T-helper 2 cell (primary cell): Measurements from ENCODE around the gene GPR26.

Source experiments
- DNase-seq, 5 experiments: peaks; one replicate each; pipeline versions ENCODE4 v3.0.0 to v3.0.0-alpha.2; 2012 to 2022

GPR26 gene

DNA sequence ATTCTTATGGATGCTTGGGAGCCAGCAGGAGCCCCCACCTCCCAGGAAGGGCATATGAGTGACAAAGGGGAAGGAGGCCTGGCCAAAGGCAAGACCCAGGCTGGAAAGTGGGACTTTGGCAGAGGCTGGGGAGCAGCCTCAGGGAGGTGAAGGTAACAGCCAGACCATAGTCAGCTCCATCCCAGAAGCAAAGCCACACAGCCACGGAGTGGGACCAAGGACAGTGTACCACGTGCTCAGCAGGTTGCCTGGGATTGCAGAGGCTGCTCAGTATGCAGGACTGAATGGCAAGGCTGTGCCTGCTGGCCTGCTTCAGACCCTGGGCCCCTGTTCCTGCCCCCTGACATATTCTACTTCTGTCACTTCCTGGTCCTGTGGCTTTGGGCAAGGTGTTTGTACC, 17.6 kb upstream of the GPR26 start:
- no peak for DNase-seq

DNA sequence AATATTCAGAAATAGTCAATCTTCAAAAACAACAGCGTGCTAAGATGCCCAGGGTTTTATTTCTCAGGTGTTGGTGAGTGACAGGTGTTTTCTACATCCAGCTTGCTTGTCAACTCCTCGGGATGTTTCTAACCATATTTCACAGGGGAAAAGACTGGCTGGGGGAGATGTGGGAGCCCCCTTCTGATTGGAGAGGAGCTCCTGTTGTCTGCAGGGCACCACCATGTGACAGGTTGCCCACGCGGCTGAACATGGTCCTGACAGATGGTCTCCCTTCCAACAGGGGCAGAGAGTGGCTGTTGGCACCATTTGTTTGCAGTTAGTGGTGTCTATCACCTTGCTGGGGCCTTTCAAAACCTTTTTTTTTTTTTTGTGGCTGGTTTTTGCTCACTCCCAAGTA, 16.5 kb upstream of the GPR26 start:
- no peak for DNase-seq

DNA sequence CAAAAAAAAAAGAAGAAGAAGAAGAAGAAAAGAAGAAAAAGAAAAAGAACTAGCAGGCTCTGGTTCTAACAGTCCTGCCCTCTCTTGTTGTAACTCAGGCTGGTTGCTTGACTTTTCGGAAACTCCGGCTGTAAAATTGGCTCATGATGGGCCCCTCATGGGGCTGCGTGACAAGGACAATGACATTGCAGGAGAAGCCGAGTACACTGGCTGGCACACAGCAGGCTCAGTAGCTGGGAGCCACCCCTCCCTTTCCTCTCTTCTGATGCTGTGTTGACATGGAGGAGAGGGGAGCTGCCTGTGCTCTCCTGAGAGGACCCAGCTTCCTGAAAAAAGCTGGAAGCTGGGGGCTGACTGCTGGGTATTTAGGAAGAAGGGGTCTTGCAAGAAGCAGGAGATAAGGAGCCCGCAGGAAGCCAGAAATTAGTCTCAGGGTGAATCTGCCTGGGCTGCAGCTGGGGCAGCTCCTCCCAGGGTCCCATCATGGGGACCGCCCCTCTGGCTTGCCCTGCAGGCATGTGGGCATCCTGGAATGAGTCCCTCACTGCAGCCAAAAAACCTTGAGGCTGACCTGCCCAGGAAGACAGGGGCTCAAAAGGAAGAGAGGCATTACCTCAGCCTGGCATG, 14.6 kb upstream of the GPR26 start:
- no peak for DNase-seq

DNA sequence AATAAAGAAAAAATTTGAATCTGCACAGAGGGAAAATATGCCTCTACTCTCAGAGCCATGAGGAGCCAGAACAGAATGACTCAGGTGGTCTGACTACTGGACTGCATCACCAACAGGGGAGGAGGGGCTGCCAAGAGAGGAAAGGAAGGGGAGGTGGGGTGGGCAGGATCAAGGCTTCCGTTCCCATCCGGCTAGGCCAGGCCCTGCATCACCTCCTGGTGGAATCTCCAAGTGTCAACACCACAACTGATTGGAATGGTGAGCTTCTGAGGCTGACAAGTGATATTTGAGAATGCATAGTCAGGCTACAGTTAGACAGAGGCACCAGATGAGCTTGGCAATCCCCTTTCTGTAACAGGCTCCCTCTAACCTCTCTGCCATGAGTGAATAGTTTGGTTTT, 10.4 kb upstream of the GPR26 start:
- no peak for DNase-seq

DNA sequence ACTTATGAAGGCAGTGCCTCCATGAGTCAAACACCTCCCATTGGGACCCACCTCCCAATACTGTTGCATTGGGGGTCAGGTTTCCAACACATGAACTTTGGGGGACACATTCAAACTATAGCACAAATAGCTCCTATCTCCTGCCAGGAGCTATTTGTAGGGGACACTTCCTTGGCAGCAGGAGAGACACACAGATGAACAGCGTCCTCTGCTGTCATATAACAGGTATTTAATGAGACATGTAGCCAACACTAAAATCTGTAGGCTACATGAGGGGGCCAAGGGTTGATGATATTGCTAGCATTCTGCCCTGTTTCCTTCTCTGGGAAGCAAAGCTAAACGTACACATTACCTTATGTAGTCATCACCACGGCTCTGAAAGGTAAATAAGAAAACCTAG, 2.6 kb upstream of the GPR26 start:
- DNase-seq, result no peak

DNA sequence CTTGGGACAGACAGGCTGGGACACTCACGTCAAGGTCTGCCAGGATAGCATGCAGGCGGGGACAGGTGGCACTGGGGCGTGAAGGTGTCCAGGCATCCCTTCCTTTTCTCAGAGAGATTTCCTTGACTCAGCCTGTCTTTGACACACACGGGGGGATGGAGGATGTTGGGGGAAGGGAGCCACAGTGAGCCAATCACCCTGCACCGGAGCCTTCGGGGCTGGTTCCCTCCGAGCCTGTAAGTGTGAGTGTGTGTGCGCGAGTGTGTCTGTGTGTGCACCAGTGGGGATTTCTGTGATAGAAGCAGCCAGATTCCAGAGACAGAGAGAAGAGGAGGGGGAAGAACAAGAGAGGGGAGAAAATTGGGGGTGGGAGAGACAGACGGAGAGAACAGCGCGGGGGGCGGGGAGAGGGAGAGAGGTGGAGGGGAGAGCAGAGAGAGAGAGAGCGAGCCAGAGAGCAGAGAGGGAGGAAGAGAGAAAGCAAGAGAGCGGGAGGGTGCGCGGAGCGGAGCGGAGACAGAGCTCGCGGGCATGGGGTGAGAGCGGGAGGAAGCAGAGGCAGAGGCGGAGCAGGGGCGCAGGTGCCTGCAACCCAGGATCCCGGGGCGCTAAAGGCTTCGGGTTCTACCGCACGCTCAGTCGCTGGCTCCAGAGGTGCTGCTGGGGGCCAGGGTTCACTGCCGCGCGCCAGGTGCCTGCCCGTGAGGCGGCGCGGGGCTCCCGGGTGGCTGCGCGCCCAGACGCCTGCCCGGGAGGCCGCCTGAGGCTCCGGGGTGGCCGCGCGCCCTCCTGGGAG, 466 bp upstream of the GPR26 start:
- no peak for DNase-seq

DNA sequence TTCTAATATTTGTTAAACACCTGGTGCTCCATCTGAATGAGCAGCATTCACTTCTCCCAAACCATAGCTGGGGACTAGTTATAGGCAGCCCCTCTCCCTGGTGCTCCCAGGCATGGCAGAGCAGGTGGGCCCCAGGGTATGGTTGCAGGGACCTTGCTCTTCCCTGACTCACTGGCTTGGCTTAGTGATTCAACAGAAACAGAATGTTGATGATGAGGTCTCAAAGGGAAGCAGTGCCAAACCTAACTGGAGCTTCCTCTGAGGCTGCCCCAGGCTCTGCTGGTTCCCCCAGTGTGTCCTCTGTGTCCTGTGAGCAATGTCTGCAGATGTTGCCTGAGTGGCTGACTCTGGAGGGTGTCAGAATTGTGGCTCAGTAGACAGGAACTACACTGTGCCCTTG, 3.7 kb downstream of the GPR26 start:
- DNase-seq, result no peak

DNA sequence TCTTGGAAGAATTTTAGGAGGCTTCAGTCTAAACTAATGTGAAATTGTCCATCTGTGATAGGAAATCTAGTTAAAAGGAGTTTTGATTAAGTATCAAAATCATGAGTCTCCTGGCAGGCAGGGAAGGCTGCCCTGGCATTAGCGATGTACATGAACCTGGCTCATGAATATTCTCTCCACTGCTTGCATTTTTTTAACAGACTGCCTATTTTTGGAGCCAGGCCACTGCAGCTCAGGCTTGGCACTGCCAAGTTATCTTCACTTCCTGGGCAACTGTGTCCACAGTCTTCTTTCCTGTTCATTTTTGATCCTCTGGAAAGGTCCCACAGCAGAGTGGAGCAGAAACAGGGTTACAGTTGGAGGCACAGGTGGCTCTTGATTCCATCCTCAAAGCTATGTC, 7.0 kb downstream of the GPR26 start:
- no peak for DNase-seq

DNA sequence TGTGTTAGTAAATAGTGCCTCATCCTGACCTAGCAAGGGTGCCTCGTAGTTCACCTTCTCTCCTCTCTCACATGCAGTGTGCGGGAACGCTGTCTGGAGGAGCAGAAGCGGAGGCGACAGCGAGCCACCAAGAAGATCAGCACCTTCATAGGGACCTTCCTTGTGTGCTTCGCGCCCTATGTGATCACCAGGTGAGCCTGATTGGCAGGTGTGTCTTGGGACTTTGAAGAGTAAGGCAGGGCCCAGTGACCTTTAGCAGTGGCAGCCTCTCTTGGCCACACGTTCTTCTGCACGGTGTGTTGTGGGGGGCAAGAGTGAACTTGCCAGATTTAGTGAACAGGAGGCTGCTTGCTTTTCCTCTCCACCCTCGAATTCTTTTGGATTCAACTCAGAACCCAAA, 8.6 kb downstream of the GPR26 start:
- no peak for DNase-seq

DNA sequence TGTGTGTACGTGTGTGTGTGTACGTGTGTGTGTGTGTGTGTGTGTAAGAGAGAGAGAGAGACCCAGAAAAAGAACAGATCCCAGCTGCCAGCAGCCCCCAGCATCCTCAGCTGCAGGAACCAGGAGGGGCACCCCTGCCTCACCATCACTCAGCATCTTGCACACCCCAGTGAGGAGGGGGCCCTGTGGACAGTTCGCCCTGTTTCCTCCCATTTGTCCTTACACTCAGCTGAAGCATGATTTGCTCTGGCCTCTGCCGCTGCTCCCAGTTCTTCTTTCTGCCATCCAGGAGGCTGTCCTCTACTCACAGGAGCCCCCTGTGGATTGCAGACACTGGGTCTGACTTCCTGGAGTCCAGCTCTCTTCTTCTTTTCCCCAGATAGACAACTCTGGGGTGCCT, 9.7 kb downstream of the GPR26 start:
- no peak for DNase-seq

DNA sequence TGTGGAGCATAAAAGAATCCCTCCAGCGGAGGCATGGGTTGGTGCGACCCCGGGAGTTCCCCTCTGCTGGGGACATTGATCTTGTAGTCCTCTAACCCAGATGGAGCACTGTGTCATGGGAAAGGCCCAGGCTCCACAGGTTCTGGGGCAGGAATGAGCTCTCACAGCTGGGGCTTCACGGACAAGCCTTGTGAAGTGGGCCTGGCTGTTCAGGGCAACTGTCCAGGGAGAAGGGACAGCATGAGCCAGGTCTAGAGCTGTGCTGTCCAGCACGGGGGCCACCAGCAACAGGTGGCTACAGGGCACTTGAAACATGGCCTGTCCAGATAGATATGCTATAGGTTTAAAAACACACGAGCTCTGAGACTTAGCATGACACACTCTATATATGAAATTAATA, 11.4 kb downstream of the GPR26 start:
- DNase-seq, result no peak

DNA sequence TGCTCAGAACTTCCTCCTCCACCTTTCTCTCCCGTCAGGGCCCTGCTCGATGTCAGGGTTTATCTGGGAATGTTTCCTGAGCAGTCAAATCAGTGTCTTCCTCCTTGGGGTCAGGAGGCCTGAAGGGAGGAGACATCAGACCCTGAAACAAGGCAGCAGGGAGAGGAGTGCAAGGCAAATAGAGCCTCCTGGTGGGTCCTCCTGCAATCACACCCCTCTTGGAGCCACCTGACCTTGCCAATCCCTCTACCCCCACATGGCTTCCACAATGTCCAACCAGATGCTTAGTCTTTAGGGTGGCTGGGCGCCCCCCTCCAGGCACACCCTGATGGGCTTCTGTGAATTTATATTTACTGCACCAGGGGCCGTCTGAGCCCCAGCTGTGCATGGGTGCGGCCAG, 12.2 kb downstream of the GPR26 start:
- DNase-seq, result no peak

DNA sequence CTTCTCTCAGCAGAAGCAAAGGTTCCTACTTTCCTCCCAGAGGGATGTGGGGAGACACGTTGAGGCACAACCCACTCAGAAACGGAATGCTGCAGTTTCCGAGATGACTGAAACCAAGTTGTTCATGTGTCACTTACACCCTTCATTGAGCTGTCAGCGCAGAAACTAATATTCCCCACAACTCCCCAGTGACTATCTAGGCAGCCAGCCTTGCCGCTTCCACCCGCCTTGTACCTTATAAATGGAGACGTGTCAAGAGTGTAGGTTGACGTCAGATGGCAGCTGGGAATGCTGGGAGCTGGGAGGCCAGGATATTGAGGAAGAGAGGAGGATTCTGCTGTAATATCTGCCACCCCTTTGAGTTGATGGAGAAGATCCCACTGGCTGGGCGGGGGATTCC, 15.1 kb downstream of the GPR26 start:
- DNase-seq, result no peak

DNA sequence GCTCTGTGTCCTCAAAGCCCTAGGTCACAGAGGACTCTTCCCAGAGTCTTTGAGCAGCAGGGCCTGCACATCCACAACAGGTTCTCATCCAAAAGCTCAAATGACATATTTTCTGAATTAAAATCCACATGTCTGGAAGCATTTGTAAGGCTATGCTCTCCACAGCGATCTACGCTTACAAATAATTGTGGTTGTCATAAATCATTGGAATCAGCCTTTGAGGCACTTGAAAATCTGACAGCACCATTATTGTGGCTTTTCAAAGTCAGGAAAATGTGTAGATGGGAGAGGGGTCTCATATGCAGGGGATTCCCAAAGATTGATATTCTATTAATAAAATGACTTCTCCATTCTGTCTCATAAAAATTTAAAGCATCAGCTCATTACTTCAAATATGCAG, 16.3 kb downstream of the GPR26 start:
- DNase-seq, result no peak

DNA sequence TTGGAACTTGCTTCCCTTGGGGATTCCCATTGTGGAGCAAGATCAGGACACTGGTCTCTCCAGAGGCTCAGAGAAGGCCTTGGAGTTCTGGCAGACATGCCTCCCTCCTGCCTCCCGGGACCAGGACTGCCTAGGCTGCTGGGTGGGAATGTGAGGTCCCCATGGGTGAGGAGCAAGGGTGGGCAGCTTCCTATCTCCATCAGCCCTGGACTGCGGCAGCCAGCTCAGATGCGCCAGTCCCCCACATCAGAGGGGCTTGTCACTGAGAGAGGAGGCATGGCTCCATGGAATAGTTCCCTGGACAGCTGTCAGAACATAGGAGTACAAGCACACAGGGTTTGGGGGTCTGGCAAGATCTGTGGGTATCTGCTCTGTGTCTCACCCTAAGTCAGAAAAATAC, 17.3 kb downstream of the GPR26 start:
- no peak for DNase-seq

DNA sequence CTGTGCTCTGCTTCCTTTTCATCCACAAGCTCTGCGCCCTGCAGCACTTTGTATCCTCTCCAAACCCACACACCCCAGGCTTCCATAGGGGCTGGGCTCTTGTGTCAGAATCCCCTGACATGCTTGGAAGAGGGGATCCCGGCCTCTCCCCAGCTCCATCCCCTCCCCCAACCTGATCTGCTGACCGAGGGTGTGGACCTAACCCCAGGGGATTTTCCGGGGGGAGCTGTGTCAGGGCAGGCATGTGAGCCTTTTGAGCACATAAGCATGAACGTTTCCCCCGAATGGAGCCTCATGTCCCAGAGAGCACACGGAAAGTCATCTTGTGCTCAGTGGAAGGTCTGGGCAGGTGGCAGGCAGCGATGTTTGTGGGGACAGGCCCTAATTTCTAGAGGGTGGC, 17.7 kb downstream of the GPR26 start:
- DNase-seq, result no peak

DNA sequence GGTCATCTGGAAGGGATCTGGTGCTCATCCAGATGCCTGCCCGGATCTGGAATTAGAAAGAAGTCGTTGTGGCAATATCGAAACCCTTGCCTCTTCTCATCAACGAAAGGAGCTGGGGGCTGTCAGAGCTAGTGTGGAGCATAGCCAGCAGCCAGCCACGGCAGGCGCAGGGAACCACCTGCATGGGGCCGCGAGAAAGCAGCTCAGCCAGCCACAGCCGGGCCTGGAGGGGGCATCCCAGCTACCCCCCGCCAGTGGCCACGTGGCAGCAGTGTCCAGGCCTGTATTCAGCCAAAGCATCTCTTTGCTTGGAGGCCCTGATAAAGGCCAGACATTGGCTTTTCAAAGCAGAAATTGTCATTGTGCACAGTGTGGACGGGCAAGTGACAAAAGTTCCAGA, 19.1 kb downstream of the GPR26 start:
- DNase-seq, result no peak

DNA sequence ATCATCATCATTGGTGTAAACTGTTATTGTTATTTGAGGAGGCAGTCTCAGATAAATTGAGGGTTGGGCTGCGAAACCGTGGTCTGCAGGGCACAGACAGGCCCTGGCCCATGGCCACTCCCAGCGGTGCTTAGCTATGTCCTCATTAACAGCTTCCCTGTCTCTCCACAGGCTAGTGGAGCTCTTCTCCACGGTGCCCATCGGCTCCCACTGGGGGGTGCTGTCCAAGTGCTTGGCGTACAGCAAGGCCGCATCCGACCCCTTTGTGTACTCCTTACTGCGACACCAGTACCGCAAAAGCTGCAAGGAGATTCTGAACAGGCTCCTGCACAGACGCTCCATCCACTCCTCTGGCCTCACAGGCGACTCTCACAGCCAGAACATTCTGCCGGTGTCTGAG, 21.6 kb downstream of the GPR26 start:
- no peak for DNase-seq

DNA sequence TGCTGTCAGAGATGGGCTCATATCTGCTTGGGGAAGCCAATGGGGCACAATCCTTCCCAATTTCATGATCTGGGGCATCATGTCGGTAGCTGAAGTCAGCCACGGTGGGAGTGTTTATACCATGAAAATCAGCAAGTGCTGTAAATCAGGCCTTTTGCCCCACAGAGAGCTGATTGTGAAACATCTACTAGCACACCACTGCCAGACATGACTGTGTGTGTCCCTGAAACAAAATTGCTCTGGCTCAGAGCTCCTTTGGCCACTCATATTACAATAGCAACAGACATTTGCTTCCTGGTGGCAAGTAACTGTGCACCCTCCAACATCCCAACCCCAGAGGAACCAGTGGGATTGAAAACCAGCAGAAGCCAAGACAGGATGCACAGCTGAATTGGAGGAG, 23.7 kb downstream of the GPR26 start:
- no peak for DNase-seq

DNA sequence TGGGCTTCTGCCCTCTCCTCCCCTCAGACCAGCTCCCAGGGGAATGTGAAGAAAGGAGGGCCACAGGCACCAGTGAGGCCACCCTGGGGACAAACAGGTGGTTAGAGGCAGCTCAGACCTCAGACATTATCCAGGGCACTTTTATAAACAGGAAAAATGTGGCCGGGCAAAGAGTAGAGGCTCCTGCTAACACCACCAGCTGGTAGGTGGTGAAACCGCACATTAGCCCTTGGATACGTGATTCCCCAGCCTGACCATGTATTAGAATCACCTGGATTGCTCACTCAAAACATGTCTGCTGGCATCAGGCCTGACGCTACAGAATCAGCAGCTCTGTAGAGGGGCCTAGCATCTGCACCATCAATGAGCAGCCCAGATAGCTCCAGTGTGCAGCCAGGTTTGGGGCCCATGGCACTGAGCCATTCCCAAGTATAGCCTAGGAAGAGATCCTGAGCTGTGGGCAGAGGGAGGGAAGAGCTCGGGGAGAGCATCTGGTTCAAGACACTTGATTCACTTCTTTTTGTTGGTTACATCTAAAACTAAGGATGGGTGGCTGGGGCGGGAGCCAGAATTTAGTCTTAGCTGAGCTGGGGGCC, 37.1 kb downstream of the GPR26 start:
- DNase-seq, result no peak

DNA sequence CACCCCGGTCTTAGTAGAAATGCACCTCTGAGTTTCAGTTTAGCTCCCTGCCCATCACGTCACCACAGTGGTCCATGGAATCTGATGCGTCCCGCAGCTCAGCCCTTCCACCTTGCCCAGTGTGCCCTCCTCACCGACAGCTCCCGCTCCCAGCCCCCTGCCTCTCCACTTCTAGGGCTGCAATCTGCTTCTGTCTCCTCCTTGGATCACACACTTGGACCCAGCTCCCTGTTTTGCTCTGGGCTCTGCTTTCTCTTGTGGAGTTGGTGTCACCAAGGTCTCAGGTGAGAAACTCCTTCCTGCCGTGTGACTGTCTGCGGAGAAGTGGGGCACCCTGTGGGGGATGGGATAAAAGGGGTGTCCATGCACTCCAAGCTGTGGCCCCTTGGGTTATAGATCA, 37.9 kb downstream of the GPR26 start:
- DNase-seq, result no peak

DNA sequence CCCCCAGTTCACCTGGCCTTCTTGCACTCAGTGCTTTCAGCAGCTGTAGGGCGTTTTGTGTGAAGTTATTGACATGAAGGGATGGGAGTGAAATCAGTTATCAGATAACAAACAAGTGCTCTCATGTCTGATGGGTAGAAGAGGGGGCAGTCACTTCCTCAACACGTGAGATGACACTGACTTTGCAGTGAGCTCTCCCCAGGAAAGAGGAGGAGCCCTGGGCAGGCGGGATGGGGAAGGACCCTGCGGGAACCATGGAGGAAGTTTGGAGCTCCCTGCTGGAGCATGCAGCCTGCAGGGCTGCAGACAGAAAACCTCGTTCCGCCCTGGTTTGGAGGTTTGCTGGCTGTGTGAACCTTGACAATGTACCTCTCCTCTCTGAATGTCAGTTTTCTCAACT, 38.7 kb downstream of the GPR26 start:
- DNase-seq, result no peak

DNA sequence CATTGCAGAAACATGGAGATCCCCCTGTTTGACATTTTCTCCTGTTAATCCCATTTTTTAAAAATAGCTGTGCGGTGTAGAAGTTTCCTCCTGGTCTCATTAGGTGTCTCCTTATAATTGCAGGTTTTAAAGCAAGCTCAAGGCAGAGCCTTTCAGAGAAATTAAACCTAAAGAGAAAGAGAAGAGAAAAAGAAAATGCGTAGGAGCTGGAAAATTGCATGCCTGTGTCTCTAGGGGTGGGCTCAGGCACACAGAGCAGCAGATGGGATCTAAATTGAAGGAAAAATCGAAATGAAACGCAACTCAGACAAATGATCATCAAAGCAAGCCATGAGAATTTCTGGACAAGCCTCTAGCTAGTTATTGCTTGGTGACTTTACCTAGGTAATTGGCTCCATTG, 40.1 kb downstream of the GPR26 start:
- DNase-seq, result no peak

DNA sequence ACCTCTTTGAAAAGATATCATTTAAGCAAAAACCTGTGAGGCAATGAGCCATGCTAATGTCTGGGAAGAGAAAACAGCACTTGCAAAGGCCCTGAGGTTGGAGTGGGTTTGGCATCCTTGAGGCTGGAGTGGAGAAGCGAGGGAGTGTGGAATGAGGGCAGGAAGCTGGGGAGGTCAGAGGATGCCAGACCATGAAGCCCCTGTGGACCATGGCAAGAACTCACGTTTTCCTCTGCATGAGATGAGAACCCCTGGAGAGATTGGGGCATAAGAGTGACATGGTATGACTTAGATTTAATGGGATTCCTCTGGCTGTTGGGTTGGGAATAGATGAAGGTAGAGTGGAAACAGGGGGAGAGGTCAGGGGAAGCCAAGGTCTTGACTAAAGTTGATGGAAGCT, 49.4 kb downstream of the GPR26 start:
- DNase-seq, result no peak

DNA sequence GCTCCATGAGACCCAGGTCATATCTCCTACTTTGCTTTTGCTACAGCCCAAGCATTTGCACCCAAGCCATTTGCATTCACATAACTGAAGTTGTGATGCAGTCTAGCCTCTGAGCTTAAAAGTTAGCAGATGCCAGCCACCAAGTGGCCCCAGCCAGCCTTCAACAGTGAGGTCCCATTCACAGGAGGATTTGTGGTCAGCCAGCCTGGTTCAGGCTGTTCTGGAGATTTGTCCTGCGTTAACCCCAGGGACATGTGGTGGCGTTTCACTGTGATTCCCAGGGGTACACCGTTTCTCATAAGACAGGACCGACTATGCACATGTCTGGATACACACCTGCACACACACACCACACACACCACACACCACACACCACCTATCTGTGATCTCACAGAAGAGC, 51.2 kb downstream of the GPR26 start:
- DNase-seq, result no peak
